HG03066 (cell line): ENCODE results near the gene SPC24.
"Not testable (repeated sequence)": the region's sequence is repeated elsewhere in the genome, so short reads cannot be mapped to it uniquely, and the experiment has no call there.

Source experiments
- ATAC-seq: cut with Tn5 transposase; IDR thresholded peaks from one replicate; pipeline ENCODE4 v1.9.1; 2021; ENCODE audit warnings: low read depth; ENCODE audit not compliant: unreplicated experiment

SPC24 gene

DNA sequence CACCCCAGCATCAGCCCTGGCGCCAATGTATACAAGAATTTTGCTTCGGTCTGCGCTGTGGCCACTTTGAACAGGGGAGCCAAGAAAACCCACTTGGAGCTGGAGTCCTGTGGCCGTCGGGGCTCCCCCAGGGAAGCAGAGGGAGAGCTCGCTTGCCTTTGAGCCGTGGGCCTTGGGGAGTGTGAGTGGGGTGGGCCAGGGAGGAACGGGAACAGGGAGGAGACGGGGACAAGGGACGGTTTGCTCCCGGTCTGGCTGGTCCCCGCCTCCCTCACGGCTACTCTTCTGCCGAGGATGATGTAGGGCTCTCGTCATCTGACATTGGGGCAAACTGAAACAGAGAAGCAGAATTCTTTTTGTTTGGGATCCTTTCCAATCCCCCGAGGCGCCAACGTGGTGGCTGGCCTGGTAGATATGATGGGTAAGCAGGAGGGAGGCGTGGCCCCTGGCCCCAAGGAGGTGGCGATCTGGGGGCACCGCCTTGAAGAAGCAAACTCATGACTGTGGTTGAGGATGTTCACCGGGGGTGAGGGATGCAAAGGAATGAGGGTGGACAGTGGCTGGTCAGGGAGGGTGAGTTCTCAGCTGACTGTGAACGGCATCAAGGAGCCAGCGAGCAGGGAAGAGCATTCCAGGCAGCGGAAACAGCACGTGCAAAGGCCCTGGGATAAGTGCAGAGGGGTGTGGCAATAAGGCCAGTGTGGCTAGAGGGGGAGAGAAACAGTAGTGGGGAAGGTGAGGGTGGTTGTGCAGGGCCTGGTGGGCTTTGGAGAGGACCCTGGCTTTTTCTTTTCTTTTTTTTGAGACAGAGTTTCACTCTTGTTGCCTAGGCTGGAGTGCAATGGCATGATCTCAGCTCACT lies 10.9 kb upstream of the SPC24 start:
- no peak for ATAC-seq

DNA sequence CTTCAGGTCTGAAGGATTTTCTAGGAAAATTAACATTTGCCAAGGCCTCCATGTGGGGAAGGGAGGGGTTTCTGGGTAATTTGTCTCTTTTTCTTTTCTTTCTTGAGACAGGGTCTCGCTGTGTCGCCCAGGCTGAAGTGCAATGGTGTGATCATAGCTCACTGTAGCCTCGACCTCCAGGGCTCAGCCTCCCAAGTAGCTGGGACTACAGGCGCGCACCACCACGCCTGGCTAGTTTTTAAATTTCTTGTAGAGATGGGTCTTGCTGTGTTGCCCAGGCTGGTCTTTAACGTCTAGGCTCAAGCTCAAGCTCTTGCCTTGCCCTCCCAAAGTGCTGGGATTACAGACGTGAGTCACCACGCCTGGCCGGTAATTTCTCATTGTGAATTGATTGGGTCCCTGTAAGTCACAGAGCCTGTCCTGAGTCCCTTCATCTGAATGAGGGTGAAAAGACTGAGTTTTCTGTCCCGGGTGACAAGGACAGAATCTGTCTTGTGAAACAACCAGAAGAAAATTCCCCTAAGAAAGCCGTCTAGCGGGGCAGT lies 10.0 kb upstream of the SPC24 start:
- ATAC-seq: no peak

DNA sequence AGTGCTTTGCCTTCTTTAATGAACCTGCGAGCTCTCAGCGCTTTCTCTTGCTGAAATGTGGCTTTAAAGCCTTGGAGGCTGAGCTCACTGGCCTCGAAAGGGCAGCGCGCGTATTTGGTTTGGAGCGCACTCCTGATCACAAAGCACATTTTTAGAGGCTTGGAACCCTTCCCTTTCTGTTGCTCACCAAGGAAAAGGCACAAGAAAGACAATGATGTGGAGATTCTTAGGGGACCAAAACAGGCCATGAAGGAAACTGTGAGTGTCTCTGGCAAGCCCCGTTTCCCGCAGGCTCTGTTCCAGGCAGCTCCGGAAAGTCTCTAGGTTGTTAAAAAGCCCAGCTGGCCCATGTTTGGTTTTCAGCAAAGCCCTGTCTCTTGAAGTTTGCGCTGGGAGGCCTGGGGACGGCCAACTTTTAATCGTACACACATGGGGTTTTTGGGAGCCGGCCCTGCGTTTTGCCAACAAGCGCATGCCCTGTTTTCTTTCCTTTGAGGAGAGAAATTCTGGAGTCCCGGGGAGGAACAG lies 9.4 kb upstream of the SPC24 start:
- no peak for ATAC-seq

DNA sequence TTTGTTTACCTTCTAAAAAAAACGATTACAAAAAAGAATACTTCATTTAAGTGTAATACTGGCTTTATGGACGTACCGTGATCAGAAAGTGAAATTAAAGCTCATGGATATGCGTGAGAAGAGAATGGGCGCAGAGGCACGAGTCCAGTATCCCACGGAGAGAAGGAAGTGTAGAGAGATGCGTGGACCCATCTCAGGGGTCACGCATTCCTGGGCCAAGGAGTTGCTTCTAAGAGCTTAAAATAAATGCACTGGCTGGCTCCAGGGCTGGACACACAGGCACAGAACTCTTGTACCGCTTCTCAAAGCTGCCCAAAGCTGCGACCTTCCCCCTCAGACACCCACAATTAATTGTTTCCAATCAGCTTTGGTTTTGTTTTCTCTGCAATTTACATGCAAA lies 8.7 kb upstream of the SPC24 start:
- ATAC-seq: no peak

DNA sequence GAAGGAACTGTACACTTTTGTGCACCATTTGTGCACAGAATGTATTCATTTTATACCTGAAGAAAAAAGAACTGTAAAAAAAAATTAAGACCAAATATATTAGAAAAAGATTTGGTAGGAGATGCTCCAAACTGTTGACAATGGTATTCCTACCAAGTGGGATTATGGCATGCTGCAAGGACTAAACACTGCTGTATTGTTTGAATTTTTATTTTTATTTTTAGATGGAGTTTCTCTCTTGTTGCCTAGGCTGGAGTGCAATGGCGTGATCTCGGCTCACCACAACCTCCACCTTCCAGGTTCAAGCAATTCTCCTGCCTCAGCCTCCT lies 4.8 kb upstream of the SPC24 start:
- ATAC-seq: not testable (repeated sequence)

DNA sequence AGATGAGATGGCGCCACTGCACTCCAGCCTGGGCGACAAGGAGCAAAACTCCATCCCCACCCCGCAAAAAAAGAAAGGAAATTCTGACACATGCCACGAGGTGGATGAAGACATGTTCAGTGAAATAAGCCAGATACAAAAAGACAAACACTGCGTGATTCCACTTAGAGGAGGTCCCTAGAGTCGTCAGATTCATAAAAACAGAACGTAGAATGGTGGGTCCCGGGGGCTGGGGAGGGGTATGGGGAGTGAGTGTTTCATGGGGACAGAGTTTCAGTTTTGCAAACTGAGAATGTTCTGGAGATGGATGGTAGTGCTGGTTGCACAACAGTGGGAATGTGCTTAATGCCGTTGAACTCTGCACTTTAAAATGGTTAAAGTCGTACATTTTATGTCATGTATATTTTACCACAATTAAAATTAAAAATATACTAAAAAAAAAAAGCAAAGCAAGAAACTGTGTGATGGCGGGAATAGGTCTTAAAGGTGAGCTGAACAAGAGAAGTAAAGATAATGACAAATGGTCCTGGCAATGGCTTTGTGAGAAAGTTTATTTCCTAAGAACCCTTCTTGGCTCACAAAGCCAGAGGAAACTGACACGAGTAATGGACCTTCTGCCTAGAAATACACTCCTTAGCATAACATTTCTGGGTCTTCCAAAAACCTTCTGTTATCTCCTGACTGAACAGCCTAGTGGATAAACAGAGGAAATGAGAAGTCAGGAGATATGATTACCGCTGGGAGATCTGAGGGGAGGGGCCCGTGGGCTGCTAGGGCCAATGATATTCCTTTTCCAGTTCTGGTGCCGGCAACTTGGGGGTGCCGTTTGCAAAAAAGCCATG lies 4.2 kb upstream of the SPC24 start:
- ATAC-seq: no peak

DNA sequence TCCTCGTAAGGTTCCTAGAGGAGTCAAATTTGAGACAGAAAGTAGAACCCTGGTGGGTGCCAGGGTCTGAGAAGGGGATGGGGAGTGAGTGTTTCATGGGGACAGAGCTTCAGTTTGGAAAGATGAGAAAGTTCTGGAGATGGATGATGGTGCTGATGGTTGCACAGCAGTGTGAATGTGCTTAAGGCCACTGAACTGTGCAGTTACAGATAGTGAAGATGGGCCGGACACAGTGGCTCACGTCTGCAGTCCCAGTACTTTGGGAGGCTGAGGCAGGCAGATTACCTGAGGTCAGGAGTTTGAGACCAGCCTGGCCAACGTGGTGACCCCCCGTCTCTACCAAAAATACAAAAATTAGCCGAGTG lies 917 bp downstream of the SPC24 start:
- no peak for ATAC-seq

DNA sequence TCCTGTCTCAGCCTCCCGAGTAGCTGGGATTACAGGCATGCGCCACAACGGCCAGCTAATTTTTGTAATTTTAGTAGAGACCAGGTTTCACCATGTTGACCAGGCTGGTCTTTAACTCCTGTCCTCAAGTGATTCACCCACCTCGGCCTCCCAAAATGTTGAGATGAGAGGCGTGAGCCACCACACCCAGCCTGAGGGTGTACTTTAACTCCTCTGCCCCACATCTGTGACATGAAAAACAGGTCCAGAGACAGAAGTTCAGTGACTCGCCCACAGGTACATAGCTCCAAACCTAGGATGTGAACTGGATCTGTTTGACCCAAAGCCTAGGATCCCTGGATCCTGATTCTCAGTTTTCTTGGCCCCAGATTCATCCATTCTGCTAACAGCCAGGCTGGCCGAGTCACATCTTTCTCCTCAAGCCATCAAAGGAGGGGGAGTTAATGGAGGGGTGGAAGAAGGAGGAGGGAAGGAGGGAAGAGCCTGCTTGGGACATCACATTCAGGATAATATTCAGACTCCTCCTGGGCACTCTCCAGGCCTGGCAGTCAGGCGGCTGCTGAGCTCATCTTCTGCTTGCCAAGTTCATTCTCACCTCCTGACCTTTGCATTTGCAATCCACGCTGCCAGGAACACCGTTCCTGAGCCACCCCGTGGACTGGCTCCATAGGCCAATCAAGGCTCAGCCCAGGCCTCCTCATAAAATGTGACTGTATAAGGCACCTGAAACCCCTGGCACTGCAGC lies 3.1 kb downstream of the SPC24 start:
- no peak for ATAC-seq

DNA sequence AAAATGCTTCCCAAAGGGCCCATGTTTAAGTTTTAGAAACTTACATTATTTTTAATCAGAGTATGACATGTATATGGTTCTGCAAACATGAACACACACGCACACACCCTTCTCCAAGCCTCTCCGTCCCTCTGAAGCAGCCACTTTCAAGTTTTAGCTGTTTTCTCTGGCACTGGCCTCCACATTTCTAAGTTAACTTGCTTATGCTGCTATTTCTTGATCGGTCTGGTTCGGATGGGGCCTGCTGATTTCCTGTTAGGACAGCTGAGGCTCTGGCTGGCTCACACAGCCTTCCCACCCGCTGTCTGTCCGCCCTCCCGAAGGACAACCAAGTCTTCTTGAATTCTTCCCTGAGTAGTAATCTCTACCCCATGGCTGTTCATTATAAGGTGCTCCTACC lies 4.4 kb downstream of the SPC24 start:
- no peak for ATAC-seq

DNA sequence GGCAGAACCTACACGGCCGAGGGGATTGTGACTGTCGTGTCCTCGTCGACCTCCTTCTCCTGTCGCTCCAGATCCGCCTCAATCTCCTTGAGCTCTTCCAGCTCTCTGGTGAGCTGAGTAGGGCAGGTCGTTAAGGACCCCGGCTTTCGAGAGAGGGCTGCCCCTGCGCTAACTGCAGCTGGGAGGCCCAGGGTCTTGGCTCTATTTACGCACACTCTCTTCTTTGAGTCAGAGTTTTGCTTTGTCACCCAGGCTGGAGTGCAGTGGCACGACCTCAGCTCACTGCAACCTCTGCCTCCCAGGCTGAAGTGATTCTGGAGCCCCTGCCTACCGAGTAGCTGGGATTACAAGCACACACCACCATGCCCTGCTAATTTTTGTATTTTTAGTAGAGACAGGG lies 7.6 kb downstream of the SPC24 start:
- no peak for ATAC-seq

DNA sequence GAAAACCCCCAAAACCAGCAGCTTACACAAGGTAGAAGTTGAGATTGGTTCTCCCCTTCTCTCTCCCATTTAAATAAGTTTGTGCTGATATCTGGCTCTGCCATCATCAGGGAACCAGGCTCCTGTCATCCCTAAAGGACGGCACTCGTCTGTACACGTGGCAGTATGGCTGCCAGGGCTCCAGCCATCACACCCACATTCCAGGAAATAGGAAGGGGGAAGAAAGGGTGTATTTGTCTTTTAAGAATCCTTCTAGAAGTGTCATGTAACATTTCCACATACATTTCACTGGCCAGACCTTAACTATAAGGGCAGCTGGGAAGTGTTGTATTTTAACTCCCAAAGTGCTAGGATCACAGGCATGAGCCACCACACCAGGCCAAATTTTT lies 10.1 kb downstream of the SPC24 start:
- no peak for ATAC-seq

DNA sequence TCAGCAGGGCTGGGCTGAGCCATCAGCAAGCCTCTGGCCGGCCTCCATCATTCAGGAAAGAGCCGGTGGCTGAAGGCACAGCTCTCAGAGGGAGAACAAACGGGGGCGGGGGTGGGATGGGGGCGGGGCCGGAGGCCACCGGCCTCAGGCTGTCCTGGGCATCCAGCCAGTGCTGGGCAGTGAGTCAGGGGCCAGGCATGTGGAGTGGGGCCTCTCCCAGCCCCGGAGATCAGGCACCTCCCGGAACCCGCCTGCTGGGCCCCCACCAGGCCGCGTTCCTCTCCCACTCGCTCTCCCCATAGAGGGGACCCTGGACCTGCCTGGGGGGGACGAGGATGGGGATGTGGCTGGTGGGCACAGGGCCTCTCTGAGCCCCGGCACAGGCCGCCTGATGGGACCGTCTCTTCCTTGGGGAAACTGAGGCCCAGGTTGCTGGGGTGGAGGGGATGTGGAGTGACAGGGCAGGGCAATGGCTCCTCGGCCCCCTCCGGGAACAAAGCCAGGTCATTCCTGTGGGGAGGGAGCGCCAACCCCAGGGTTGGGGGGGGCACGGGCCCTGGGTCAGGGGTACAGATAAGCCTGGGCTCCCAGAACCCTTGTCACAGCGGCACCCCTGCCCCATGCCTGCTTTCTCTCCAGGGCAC lies 12.9 kb downstream of the SPC24 start:
- no peak for ATAC-seq

DNA sequence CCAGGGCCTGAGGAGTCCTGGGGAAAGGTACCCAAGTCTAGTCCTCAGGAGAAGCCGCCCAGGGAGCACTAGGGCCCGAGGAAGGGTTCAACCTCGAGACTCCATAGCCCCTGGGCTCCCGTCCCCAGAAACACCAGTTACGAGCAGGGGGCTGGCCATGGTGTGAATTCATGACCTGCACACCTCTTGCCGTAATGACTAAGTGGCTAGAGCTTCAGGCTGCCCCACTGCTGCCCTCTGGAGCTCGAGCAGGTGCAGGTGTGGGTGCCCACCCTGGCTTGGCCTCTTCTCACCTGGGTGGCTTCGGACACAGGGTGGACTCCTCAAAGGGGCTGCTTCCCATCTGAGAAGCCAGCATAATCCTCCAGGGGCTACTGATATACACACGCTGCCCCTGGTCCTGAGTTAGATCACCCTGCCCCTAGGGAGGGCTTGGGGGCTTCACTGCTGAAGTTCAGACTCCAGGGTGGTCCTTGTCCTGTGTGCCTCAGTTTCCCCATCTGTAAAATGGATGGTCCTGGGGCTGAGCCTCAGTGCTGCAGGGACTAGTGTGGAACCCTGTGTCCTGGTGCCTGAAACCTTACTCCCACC lies 13.6 kb downstream of the SPC24 start:
- no peak for ATAC-seq

DNA sequence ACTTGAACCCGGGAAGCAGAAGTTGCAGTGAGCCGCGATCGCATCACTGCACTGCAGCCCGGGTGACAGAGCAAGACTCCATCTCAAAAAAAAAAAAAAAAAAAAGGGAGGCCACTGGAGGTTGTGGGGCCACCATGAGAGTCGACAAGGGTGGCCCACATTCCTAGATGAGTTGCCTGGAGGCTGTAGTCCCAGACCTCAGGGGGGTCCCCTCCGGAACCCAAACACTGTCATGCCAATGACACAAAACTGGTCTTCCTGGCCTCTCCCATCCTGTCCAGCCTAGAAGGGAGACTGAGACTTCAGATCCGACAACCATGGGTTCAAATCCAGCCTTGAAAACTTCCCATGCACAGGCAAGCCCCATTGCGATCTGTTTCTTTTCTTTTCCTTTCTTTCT lies 14.7 kb downstream of the SPC24 start:
- no peak for ATAC-seq

DNA sequence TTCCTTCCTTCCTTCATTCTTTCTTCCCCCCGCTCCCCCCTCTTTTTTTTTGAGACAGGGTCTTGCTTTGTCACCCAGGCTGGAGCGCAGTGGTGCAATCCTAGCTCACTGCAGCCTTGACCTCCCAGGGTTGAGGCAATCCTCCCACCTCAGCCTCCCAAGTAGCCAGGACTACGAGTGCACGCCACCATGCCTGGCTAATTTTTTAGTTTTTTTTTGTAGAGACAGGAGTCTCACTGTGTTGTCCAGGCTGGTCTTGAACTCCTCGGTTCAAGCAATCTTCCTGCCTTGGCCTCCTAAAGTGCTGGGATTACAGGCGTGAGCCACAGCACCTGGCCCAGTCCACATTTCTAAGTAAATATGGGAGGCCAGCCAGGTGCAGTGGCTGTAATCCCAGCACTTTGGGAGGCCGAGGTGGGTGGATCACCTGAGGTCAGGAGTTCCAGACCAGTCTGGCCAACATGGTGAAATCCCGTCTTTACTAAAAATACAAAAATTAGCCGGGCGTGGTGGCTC lies 15.5 kb downstream of the SPC24 start:
- ATAC-seq: not testable (repeated sequence)

DNA sequence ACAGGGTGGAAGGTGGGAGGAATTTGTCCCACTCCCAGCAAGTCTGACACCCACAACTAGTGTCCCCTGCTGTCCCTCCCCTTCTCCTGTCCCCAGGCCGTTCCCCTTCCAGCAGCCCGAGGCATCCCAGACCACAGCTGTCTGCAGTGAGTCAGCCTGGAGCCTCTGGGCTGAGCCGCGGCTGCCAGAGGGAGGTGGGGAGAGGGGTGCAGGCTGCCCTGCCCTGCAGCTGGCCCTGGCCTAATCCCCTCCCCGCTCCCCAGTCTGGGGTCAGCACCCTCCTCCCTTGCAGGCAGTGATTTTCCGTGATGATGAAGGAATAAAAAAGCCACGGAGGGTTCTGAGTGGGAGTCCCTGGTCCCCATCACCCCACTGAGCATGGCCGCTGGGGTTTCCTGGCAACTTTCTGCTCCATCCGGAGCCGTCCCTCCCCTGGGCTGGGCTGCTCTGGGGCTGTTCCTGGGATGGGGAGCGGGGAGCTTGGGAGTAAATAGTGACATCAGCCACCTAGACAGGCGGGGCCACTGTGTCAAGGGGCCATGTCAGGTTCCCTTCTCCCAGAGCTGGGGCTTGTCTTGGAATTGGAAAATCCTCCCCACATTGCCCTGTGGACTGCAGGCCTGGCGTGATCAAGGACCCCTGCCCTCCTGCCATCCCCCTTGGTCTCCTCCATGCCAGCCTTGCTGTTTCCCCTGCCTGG lies 16.8 kb downstream of the SPC24 start:
- ATAC-seq: no peak

DNA sequence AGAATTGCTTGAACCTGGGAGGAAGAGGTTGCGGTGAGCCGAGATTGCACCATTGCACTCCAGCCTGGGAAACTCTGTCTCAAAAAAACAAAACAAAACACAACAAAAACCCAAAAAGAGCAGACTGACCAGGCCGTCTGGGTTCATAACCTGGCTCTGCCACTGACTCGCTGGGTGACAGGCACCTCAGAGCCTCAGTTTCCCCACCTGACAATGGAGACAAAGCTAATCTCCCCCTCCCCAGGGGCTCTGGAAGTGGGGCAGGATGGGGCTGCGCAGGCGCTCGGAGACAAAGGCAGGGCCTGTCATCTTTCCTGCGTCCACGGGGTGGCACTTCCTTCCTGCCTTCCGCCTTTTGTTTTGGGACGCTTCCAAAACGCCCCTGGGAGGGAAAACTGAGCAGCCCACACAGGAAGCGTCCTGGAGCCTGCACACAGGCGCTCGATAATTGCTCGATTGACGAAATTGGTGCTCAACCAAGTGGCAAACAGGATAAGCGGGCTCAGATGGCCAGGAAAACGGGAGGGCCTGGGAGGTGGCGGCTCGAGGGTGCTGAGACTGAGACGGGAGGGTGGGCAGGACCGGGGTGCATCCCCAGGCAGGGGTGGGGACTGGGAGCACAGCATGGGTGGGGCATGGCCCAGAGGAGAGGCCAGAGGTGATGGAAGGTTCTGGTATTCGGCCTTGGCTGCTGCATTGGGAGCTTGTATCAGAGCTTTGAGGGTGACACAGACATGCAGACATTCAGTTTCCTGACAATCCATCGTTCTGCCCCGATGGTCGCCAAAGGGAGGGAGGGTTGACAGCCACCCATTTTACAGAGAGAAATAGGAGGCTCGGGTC lies 17.8 kb downstream of the SPC24 start:
- ATAC-seq: no peak

DNA sequence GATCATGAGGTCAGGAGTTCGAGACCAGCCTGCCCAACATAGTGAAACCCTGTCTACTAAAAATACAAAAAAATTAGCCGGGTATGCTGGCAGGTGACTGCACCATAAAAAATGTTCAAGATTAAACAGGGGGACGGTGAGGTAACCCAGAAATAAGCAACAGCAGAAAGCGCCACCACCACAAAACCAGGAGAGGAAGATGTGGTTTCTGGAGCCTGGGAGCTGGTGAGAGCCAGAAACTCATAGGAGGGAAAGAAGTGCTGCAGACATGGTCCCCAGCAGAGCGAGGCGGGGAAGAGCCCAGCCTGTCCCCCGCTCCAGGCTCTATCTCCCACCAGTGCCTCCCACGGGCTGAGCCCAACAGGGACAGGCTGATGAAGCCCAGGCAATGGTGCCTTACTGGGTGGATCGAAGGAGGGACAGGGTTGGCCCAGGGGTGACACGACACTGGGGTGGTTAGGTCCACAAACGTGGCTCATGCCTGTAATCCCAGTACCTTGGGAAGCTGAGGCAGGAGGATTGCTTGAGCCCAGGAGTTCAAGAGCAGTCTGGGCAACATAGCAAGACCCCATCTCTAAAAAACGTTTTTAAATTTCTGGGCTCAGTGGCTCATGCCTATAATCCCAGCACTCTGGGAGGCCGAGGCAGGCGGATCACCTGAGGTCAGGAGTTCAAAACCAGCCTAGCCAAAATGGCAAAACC lies 19.0 kb downstream of the SPC24 start:
- ATAC-seq: no peak
